GM19467 (cell line): ENCODE data around the gene SFMBT2.

Experiments used
- ATAC-seq: cut with Tn5 transposase; IDR thresholded peaks from one replicate; pipeline ENCODE4 v1.9.1; 2021; ENCODE audit warnings: mild to moderate bottlenecking, moderate library complexity; ENCODE audit not compliant: unreplicated experiment

SFMBT2 gene

DNA sequence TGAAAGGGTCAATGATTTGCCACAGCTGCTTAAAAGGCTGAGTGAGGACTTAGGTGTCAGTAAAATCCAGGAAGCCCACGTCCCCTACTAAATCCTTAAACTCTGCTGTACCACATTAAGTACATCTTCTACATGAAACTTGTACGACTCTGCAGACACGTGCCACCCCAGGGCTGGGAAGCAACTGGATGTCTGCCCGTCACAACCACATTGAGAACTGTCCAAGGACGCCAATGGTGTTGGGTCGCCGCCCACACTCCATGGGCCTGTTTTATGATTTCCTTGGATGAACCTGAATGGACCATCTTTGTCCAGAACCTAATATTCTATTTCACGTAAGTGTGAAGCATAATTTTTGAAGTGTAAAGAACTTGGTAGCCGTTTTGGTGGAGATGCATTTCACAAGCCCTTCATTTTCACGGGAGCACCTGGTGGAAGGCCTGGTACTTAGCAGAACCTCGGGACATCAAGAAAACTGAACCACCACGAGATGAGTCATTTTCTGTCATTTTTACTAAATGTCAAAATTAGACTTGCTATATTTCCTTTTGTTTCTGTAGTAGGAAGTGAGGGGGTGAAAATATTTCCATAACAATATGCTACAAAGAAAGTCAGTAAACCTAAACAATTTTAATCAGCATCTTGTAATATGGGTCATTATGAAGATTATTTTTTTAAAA is 134.9 kb downstream of the SFMBT2 start:
- no peak for ATAC-seq

GRCh38 chr10:7274293-7274692 is 136.5 kb downstream of the SFMBT2 start:
- no peak for ATAC-seq

- no peak for ATAC-seq
Measured at GRCh38 chr10:7272008-7272407, 138.8 kb downstream of the SFMBT2 start.

- ATAC-seq, result no peak
Measured at GRCh38 chr10:7269988-7270387, 140.8 kb downstream of the SFMBT2 start.

- ATAC-seq, result no peak
Measured at GRCh38 chr10:7267142-7267541, 143.7 kb downstream of the SFMBT2 start.

DNA sequence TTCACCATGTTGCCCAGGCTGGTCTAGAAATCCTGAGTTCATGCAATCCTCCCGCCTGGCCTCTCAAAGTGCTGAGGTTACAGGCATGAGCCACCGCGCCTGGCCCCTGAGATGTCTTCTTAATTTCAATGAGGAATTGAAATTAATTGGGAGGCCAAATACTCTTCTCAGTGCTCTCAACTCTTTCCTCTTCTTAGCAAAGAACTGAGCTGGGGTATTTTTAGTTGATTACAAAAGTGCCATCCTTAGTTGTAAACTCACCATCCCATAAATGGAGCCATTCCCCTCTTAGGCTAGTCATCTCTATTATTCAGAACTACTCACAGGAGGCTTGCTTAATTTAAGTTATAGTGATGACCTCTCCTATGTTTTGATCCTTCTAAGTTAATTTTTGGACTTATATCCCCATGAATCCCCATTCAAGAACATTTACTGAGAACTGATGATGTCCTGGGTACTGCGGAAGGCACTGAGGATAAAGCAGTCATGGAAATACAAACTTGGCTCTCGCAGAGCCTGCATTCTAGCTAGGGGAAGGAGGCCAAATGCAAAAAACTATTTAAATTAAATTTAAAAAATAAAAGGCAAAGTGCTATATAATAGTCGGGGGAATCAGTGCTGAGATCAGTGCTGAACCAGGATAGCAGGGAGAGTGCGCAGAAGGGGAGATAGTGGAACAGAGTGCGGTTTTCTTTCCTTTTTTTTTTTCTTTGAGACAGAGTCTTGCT is 145.3 kb downstream of the SFMBT2 start:
- ATAC-seq, result no peak

DNA sequence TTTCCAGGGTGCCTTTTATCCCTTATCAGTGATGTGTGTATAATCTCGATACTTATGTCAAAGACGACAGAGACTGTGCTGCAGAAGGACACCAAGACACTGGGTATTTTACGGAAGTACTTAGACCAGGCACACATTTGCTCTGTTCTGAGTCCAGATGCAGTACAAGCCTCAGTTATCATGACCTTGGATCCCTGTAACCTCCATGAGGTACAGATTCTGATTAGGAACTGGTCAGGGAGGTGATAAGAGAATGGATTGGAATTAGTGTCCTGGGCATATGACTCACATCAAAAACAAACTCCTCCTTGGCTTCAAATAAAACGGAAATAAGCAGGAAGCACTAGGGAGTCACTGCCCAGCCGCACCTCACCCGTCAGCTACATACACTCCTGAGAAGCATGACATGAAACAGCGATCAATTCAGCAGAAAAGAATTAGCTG is 146.5 kb downstream of the SFMBT2 start:
- ATAC-seq, result no peak

- no peak for ATAC-seq
Measured at GRCh38 chr10:7263616-7264015, 147.2 kb downstream of the SFMBT2 start.

- ATAC-seq, result no peak
Measured at GRCh38 chr10:7261351-7261750, 149.5 kb downstream of the SFMBT2 start.

DNA sequence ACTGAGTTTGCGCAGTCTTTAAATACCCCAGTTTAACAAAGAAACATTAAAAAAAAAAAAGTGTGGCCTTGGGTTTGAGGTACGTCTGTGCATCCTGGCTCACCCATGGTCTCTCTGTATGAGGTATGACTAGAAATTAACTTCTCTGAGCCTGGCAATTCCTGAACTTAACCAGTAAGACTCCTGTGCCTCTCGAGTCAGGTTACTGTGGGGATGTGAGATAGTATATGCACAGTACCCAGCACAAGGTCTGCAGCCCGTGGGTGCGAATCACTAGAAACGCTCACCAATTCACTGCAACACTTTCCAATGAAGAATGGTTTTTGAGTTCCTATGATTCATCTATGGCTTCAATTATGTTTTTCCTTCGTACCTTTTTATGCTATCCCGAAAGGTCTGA is 149.9 kb downstream of the SFMBT2 start:
- no peak for ATAC-seq

- ATAC-seq, result peak; percentile 64
Measured at GRCh38 chr10:7260412-7260900, 150.4 kb downstream of the SFMBT2 start.

DNA sequence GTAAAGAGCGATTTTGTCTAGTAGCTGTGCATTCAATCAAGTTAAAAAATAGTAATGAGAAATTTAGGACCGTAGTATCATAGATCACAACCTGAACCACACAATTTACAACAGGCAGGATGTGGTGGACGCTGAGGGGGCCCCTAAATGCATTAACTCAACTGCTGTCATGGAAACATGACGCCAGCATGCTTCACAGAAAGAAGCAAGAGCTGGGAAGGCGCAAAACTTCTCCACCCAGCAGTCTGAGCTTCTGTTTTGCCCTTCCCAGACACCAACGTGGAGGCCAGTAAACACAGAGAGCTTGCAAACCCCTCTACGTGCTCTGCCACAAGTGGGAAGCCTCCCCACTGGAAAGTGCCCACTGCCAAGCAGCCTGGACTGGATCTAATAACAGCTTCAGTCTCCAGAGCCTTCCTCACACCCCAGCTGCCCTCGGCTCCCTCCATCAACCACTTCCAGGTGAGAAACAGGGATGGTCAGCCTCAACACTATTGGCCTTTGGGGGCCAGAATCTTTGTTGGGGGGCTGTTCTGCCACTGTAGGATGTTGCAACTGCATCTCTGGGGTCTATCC is 151.8 kb downstream of the SFMBT2 start:
- no peak for ATAC-seq

GRCh38 chr10:7255517-7255916 is 155.3 kb downstream of the SFMBT2 start:
- ATAC-seq, result no peak

GRCh38 chr10:7251696-7252465 is 159.0 kb downstream of the SFMBT2 start:
- ATAC-seq, result no peak

DNA sequence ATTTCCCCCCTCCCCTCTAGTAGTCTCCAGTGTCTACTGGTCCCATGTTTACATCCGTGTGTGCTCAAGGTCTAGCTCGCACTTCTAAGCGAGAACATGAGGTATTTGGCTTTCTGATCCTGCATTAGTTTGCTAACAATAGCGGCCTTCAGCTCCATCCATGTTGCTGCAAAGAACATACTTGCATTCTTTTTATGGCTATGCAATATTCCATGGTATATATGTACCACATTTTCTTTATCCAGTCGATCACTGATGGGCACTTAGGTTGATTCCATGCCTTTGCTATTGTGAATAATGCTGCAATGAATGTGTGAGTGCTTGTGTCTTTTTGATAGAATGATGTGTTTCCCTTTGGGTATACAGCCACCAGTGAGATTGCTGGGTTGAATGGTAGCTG is 160.6 kb downstream of the SFMBT2 start:
- ATAC-seq, result no peak

DNA sequence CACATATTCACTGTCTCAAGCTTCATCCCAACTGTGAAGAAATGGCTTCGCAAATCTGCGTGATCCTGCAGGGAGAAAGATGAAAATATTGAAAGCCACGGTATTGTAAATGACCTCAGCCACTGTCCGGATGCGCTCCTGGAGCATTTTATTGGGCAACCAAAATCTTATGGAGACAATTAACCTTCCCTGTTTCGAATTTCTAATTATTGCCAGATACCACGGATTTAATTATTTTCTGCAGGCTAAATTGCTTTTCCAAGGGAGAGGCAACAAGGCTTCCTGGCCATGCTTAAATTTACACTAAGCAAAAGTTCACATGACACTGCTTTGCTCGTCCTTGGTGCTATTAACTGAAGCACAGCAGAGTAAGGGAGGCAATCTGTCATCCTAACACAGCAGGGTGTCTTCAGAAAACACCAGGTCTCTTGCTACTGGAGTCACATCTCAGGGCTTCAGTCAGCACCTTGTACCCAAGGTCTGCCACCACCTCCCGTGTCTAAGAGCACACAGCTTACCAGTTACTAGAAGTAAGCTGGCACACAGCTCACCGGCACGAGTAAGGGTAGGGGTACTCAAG is 162.2 kb downstream of the SFMBT2 start:
- ATAC-seq, result no peak

GRCh38 chr10:7248148-7248547 is 162.7 kb downstream of the SFMBT2 start:
- no peak for ATAC-seq

GRCh38 chr10:7245505-7245904 is 165.3 kb downstream of the SFMBT2 start:
- ATAC-seq, result no peak

DNA sequence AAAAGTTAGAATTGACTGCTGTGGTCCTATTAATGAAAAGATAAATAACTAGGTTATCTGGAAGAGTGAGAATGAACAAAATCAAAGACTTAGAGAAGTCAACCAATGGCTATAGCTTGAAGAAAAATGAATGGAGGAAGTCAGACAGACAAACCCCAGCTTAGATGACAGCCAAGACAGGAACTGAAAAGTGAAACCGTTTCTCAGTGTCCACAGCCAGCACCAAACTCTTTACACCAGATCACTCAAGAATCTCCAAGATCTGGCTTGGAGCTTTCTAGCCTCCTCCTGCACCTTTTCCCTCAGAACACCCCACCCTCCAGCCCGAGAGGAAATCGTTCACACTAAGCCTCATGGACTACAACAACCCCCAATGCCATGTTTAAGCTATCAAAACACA is 167.0 kb downstream of the SFMBT2 start:
- ATAC-seq, result peak; percentile 87

DNA sequence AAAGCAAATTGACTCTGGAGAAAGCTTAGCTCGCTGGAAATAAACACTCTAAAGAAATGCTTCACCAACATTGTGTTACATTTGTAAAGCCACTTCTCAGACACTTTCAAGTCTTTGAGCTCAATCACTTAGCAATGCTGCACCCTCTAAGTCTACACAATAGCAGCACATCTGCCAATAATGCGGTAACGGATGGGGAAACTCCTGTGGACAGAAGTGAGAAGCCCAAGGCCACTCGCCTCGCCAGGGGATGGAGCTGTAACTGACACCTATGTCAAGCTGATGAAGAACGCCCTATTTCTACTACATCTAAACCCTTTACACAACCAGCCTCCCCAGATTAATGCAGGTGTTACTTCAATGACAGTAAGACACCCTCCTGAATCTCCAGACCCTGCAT is 167.7 kb downstream of the SFMBT2 start:
- no peak for ATAC-seq
